SIG-M5 (cell line): ENCODE measurements around the gene RRP1B.
"Not testable (repeated sequence)": the region's sequence is repeated elsewhere in the genome, so short reads cannot be mapped to it uniquely, and the experiment has no call there.

Source experiments
- DNase-seq: peaks from one replicate; lab custom pipeline; 2025; lab: John Stamatoyannopoulos, UW

RRP1B gene

GRCh38 chr21:43659136-43660000, at the start of gene RRP1B, which contains the start of gene HSF2BP:
TSS of gene RRP1B (plus strand) at chr21:43659560. CDS start at chr21:43659665, 105 bp downstream.
TSS of gene HSF2BP (minus strand) at chr21:43659488. CDS start at chr21:43658096, 1,392 bp downstream.
- peak; percentile 49 for DNase-seq

GRCh38 chr21:43611598-43612369, 47.6 kb upstream of the RRP1B start:
- DNase-seq: no peak

- DNase-seq: no peak
Measured at GRCh38 chr21:43613755-43614638, 45.4 kb upstream of the RRP1B start.

GRCh38 chr21:43614839-43615238, 44.5 kb upstream of the RRP1B start:
- no peak for DNase-seq

- DNase-seq: not testable (repeated sequence)
Measured at GRCh38 chr21:43616861-43617260, 42.5 kb upstream of the RRP1B start.

GRCh38 chr21:43618940-43619339, 40.4 kb upstream of the RRP1B start:
- no peak for DNase-seq

- DNase-seq: no peak
Measured at GRCh38 chr21:43619344-43619743, 40.0 kb upstream of the RRP1B start.

- DNase-seq: no peak
Measured at GRCh38 chr21:43619856-43620255, 39.5 kb upstream of the RRP1B start.

GRCh38 chr21:43622796-43623195, 36.6 kb upstream of the RRP1B start:
- no peak for DNase-seq

GRCh38 chr21:43623588-43623987, 35.8 kb upstream of the RRP1B start:
- no peak for DNase-seq

GRCh38 chr21:43624339-43624738, 35.0 kb upstream of the RRP1B start:
- DNase-seq: no peak

GRCh38 chr21:43626390-43626789, 33.0 kb upstream of the RRP1B start:
- no peak for DNase-seq

GRCh38 chr21:43627527-43627926, 31.8 kb upstream of the RRP1B start:
- DNase-seq: no peak

- no peak for DNase-seq
Measured at GRCh38 chr21:43631411-43632107, 27.8 kb upstream of the RRP1B start.

GRCh38 chr21:43632373-43632905, 26.9 kb upstream of the RRP1B start:
- no peak for DNase-seq

GRCh38 chr21:43634618-43635017, 24.7 kb upstream of the RRP1B start:
- DNase-seq: no peak

GRCh38 chr21:43635436-43635835, 23.9 kb upstream of the RRP1B start:
- DNase-seq: no peak

- no peak for DNase-seq
Measured at GRCh38 chr21:43637530-43638158, 21.7 kb upstream of the RRP1B start.

- no peak for DNase-seq
Measured at GRCh38 chr21:43639470-43640353, 19.6 kb upstream of the RRP1B start.

- DNase-seq: no peak
Measured at GRCh38 chr21:43640400-43640799, 19.0 kb upstream of the RRP1B start.
